HUES6 (cell line): ENCODE data around the gene DPP4.

Experiments used
- H3K27ac ChIP-seq: 2 replicates; pipeline ENCODE4 v1.7.0; 2013; ENCODE audit warnings: low read depth, mild to moderate bottlenecking, low read length, inconsistent platforms
- H3K27me3 ChIP-seq: 2 replicates; pipeline ENCODE4 v1.6.1; 2013; ENCODE audit warnings: low read length; ENCODE audit not compliant: control insufficient read depth, insufficient read depth
- H3K36me3 ChIP-seq: 2 replicates; pipeline ENCODE4 v1.6.1; 2013; ENCODE audit warnings: low read length; ENCODE audit not compliant: control insufficient read depth, insufficient read depth
- H3K4me1 ChIP-seq: 2 replicates; pipeline ENCODE4 v1.6.1; 2013; ENCODE audit warnings: low read length; ENCODE audit not compliant: control insufficient read depth, insufficient read depth
- H3K4me3 ChIP-seq: 2 replicates; pipeline ENCODE4 v1.5.1; 2013; ENCODE audit warnings: low read depth, low read length
- H3K9ac ChIP-seq: one replicate; pipeline ENCODE4 v1.6.1; 2013; ENCODE audit warnings: mild to moderate bottlenecking, low read length
- H3K9me3 ChIP-seq: 2 replicates; pipeline ENCODE4 v1.6.1; 2013; ENCODE audit warnings: low read depth, low read length; ENCODE audit not compliant: control insufficient read depth, insufficient read depth

Gene DPP4

DNA sequence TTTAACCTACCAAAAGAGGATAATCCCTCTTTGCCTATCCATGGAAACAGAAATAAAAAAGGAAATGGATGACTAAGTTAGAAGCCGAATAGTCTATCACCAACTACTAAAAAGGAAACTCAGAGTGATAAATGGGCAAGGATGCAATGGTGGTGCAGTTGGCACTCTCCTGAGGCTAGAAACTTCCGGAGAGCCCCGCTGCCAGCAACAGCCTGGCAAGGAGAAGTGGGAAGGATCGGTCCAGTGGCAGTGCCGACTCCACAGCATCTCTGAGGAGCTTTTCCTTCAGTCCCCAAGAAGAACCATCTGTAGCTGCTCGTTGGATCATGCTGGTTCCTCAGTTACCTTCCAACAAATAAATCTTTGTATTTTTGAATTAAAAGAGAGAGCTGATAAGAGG, 74.7 kb downstream of the DPP4 start:
- Histone ChIP-seq H3K9ac (no peak overlapping the region), H3K27ac (no peak overlapping the region), H3K36me3 (no peaks in the 10 kb centered on the region), H3K9me3 (no peaks in the 10 kb centered on the region), H3K4me3 (no peak overlapping the region), H3K4me1 (peaks cover 38% of the 10 kb centered on the region), H3K27me3 (no peaks in the 10 kb centered on the region)

DNA sequence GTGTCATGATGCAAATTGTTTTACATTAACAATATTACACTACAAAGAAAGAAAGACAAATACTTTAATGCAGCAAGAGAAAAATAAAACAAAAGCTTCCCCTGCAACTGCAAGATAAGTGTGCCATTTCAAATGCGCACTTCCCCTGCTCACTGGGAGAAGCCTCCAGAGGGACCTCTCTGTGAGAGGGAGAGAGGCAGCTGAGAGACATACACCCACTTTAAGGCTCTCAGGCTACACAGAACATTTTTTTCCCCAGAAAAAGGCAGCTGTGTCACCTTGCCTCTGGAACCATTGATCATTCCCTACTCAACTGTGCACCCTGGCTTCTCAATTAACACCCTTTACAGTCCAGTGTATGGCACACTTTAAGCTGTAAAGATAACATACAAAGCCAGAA, 75.2 kb downstream of the DPP4 start:
- H3K9me3 ChIP-seq = no peaks in the 10 kb centered on the region
- no peak overlapping the region for H3K4me3 ChIP-seq
- peaks cover 38% of the 10 kb centered on the region for H3K4me1 ChIP-seq
- H3K36me3 ChIP-seq = no peaks in the 10 kb centered on the region
- no peak overlapping the region for H3K9ac ChIP-seq
- no peaks in the 10 kb centered on the region for H3K27me3 ChIP-seq
- H3K27ac ChIP-seq = no peak overlapping the region

DNA sequence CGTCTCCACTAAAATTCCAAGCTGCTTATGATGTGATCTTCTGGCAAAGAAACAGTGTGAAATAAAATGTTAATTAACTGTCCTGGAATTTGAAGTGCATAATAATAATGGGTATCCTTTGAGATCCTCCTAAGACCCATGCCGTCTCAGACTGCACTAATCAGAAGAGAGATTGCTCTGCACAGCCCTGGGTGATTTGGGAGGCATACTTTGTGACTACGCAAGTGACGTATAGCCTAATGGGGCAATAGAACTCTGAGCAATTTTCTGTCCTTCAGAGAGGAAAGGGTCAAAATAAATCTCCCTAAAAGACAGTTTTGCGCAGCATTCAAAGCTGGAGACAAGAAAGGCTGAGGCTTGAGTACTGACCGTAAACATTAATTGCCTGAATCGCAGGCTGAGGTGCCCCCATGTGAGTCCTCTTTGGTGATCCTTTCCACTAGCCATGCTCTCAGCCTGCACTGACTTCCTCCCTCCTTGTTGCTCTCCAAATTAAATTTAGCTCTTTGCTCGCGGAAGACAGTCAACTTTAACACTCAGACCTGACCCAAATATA, 76.0 kb downstream of the DPP4 start:
- H3K27me3 ChIP-seq = no peaks in the 10 kb centered on the region
- no peak overlapping the region for H3K9ac ChIP-seq
- no peak overlapping the region for H3K4me3 ChIP-seq
- H3K4me1 ChIP-seq = peaks cover 35% of the 10 kb centered on the region
- H3K9me3 ChIP-seq = no peaks in the 10 kb centered on the region
- no peak overlapping the region for H3K27ac ChIP-seq
- H3K36me3 ChIP-seq = no peaks in the 10 kb centered on the region

DNA sequence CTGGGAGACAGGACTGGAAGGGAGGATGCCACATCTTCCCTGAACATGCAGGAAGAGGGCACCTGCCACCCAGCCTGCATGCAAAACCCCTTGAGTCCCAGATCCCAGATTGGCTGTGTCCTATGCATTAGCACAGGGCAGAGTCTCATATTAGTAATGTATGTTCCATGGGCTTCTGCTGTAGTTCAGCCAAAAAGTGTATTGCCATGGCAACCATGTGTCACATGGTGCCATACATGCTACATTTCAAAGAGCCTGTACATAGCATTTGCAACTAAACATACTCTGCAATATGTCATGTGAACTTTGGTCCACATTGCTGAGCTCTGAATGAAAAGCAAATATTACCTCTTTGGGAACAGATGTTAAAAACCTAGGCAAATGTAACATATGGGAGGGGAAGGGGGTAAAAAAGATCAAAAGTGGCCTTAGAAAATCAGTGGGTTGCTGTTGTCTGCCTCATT, 78.4 kb downstream of the DPP4 start:
- Histone ChIP-seq H3K9me3 (no peaks in the 10 kb centered on the region), H3K36me3 (no peaks in the 10 kb centered on the region), H3K27ac (no peak overlapping the region), H3K9ac (no peak overlapping the region), H3K27me3 (no peaks in the 10 kb centered on the region), H3K4me3 (no peak overlapping the region), H3K4me1 (peaks cover 16% of the 10 kb centered on the region)

- H3K36me3 ChIP-seq = no peaks in the 10 kb centered on the region
- H3K9me3 ChIP-seq = no peaks in the 10 kb centered on the region
- H3K27ac ChIP-seq = no peak overlapping the region
- peaks cover 16% of the 10 kb centered on the region for H3K4me1 ChIP-seq
- H3K4me3 ChIP-seq = no peak overlapping the region
- no peak overlapping the region for H3K9ac ChIP-seq
- no peaks in the 10 kb centered on the region for H3K27me3 ChIP-seq
Measured at GRCh38 chr2:161994761-161995520, 79.1 kb downstream of the DPP4 start.

DNA sequence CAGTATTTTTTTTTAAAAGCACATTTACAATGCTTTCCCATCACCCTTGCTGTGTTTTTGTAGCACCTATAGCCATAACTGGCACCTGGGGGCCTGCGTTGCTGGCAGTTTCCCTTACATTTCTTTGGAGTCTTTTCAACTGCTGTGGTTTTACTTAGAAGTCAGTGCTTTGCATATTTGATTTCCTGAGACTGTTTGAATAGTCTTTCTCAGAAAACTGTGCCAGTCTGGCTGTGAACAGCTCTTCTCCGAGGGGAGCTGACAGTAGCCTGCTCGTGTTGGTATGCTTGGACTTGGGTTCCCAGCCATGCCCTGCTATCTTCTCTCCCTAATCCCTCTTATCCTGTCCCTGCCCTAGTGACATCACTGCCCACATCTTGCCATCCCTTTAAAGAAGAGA, 81.5 kb downstream of the DPP4 start:
- no peak overlapping the region for H3K4me3 ChIP-seq
- H3K4me1 ChIP-seq = no peaks in the 10 kb centered on the region
- H3K27me3 ChIP-seq = no peaks in the 10 kb centered on the region
- H3K36me3 ChIP-seq = no peaks in the 10 kb centered on the region
- no peak overlapping the region for H3K27ac ChIP-seq
- H3K9me3 ChIP-seq = no peaks in the 10 kb centered on the region
- H3K9ac ChIP-seq = no peak overlapping the region

DNA sequence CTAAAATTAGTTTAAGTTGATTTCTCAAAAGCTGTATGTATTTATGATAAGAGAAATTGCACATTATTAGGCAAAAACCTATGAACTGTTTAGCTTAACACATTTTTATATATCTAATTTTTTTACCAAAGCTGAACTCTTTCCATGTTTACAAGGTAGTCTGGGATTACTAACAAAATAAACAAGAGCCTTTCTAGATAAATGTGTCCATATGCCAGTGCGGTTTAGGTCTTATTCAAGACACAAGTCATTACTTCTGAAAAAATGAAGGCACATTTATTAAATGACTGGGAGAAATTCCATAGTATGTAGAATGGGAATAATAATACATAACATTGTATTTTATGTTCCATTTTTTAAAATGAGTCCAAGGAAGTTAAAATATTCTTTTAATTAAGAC, 82.0 kb downstream of the DPP4 start:
- Histone ChIP-seq H3K27ac (no peak overlapping the region), H3K4me1 (no peaks in the 10 kb centered on the region), H3K36me3 (no peaks in the 10 kb centered on the region), H3K27me3 (no peaks in the 10 kb centered on the region), H3K9ac (no peak overlapping the region), H3K4me3 (no peak overlapping the region), H3K9me3 (no peaks in the 10 kb centered on the region)

DNA sequence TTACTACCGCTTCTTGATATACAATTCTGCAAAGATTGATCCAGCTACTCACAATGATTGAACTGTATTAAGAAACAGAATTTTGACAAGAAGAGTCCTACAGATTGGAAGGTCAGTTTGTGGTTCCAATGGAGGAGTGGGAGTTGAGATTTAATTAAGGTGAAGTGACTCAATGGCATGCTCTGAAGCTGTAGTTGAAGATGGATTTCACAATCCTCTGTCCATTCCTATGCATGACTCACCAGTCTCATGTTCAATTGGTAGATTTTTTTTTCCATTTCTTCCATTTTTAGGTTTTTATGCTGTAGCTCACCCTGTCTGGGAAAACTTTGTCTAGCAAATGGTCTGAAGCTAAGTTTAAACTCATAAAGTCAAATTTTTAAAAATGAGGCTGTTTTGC, 83.3 kb downstream of the DPP4 start:
- H3K9ac ChIP-seq = no peak overlapping the region
- H3K36me3 ChIP-seq = no peaks in the 10 kb centered on the region
- H3K27ac ChIP-seq = no peak overlapping the region
- H3K4me3 ChIP-seq = no peak overlapping the region
- H3K9me3 ChIP-seq = no peaks in the 10 kb centered on the region
- no peaks in the 10 kb centered on the region for H3K4me1 ChIP-seq
- H3K27me3 ChIP-seq = no peaks in the 10 kb centered on the region

GRCh38 chr2:161990036-161990435, 84.0 kb downstream of the DPP4 start:
- Histone ChIP-seq H3K4me1 (no peaks in the 10 kb centered on the region), H3K9ac (no peak overlapping the region), H3K27me3 (no peaks in the 10 kb centered on the region), H3K9me3 (no peaks in the 10 kb centered on the region), H3K27ac (no peak overlapping the region), H3K4me3 (no peak overlapping the region), H3K36me3 (no peaks in the 10 kb centered on the region)

DNA sequence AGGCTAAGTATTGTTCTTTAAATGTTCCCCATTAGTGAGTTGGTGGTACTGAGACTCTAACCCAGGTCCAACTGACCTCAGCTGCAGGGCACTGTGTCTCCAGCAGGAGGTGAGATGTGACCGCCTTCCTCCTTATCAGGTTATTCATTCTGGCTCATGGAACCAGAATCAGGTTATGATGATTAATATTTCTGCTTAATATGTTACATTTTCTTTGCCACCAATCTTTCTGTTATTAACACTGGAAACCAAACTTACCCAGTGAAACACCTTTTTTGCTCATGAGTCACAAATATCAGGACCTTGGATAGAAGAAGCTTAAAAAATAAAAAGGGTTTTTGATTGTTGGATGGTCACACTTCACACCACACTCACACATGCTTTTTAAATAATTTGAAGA, 85.4 kb downstream of the DPP4 start:
- no peaks in the 10 kb centered on the region for H3K27me3 ChIP-seq
- no peaks in the 10 kb centered on the region for H3K4me1 ChIP-seq
- no peak overlapping the region for H3K27ac ChIP-seq

GRCh38 chr2:161987311-161987710, 86.7 kb downstream of the DPP4 start:
- Histone ChIP-seq H3K4me3 (no peak overlapping the region), H3K27ac (no peak overlapping the region), H3K36me3 (no peaks in the 10 kb centered on the region), H3K9me3 (no peaks in the 10 kb centered on the region), H3K9ac (no peak overlapping the region), H3K4me1 (no peaks in the 10 kb centered on the region), H3K27me3 (no peaks in the 10 kb centered on the region)

More for the DNA sequence above, 85.4 kb downstream of the DPP4 start:
- no peak overlapping the region for H3K4me3 ChIP-seq
- H3K9ac ChIP-seq = no peak overlapping the region
- H3K9me3 ChIP-seq = no peaks in the 10 kb centered on the region
- no peaks in the 10 kb centered on the region for H3K36me3 ChIP-seq
